ENCODE results near the gene AAGAB.

- TF ChIP-seq POLR2A (IDR thresholded peaks at IDR 0.05), result no peak
- TF ChIP-seq CTCF (IDR thresholded peaks at IDR 0.05), result no peak
- TF ChIP-seq EP300 (IDR thresholded peaks at IDR 0.05), result no peak
- TF ChIP-seq POLR2AphosphoS5 (IDR thresholded peaks at IDR 0.05), result no peak
These were observed 60.0 kb downstream of the AAGAB start for GRCh38 chr15:67194171-67195114.

All from gastroesophageal sphincter (tissue), 3 donors.